NCI-H460 (cell line): ENCODE results near the gene AGPAT1. TPM values are rescaled to one million over a fixed set of nuclear protein-coding genes. Genes with fewer than 3 reads are reported as not detected.

Experiments used
- DNase-seq: peaks from one replicate; pipeline ENCODE4 v3.0.0-alpha.2; 2016; ENCODE audit warnings: low read depth; ENCODE audit errors: extremely low read depth
- small RNA-seq, 2 experiments: library from RNA; depleted of rRNA; stranded (forward); fragments of <200 nt; gene quantifications; one replicate each; pipeline ENCODE3, GENCODE V24; 2014
- total RNA-seq: library from RNA; depleted of rRNA; stranded (reverse); fragments of >200 nt; shearing (Covaris generic); gene quantifications from 2 replicates; pipeline ENCODE4 v1.2.3, GENCODE V29; 2014; rRNA removed

AGPAT1 gene
- total RNA-seq, 1 experiment from 2014 or later = 47.7 TPM

- no peak for DNase-seq
Observed at GRCh38 chr6:32127409-32127716, 48.5 kb downstream of the AGPAT1 start.

GRCh38 chr6:32126880-32127279 lies 49.0 kb downstream of the AGPAT1 start:
- no peak for DNase-seq

- no peak for DNase-seq
Observed at GRCh38 chr6:32123681-32124080, 52.2 kb downstream of the AGPAT1 start.

- no peak for DNase-seq
Observed at GRCh38 chr6:32120573-32121059, 55.3 kb downstream of the AGPAT1 start.

GRCh38 chr6:32118782-32119628 lies 56.9 kb downstream of the AGPAT1 start:
- DNase-seq = peak; percentile 73

Small RNA genes within 50 kb of the gene (small RNA-seq; reads per million reads assigned to genes)
- gene AL662884.1 = 0 reads per million in 2 experiments
- gene MIR6833 = 0 reads per million in 2 experiments

Other genes starting within 250 kb of the AGPAT1 start
- 0.20 and 0.69 TPM in 2 replicates for gene C2, start 248.4 kb downstream of the AGPAT1 start, total RNA-seq
- not detected in 2 replicates for gene CFB, start 230.0 kb downstream of the AGPAT1 start, total RNA-seq
- gene NELFE, start 217.1 kb downstream of the AGPAT1 start, total RNA-seq = 105 and 108 TPM in 2 replicates
- gene SKIC2, start 216.9 kb downstream of the AGPAT1 start, total RNA-seq = 22.1 and 24.1 TPM in 2 replicates
- 19.4 and 21.1 TPM in 2 replicates for gene DXO, start 203.9 kb downstream of the AGPAT1 start, total RNA-seq
- 0.42 and 0.81 TPM in 2 replicates for gene C4A, start 194.0 kb downstream of the AGPAT1 start, total RNA-seq
- 0.69 and 0.87 TPM in 2 replicates for gene C4B, start 161.3 kb downstream of the AGPAT1 start, total RNA-seq
- gene CYP21A2, start 137.7 kb downstream of the AGPAT1 start, total RNA-seq = not detected in 2 replicates
- 22.2 and 24.6 TPM in 2 replicates for gene TNXB, start 66.7 kb downstream of the AGPAT1 start, total RNA-seq
- gene ATF6B, start 47.8 kb downstream of the AGPAT1 start, total RNA-seq = 20.7 and 26.2 TPM in 2 replicates
- gene FKBPL, start 45.8 kb downstream of the AGPAT1 start, total RNA-seq = 4.9 and 5.7 TPM in 2 replicates
- gene PRRT1, start 24.1 kb downstream of the AGPAT1 start, total RNA-seq = 0.20 and 0.37 TPM in 2 replicates
- gene PPT2, start 21.9 kb downstream of the AGPAT1 start, total RNA-seq = 25.2 and 29.5 TPM in 2 replicates
- gene EGFL8, start 11.5 kb downstream of the AGPAT1 start, total RNA-seq = 3.7 and 6.0 TPM in 2 replicates
- 30.1 and 31.6 TPM in 2 replicates for gene RNF5, start 2.3 kb upstream of the AGPAT1 start, total RNA-seq
- 1.2 and 1.3 TPM in 2 replicates for gene AGER, start 8.2 kb upstream of the AGPAT1 start, total RNA-seq
- 9.7 and 10.7 TPM in 2 replicates for gene PBX2, start 14.1 kb upstream of the AGPAT1 start, total RNA-seq
- 0.92 and 1.4 TPM in 2 replicates for gene GPSM3, start 16.6 kb upstream of the AGPAT1 start, total RNA-seq
- gene NOTCH4, start 48.0 kb upstream of the AGPAT1 start, total RNA-seq = 1.5 and 1.7 TPM in 2 replicates
- not detected in 2 replicates for gene TSBP1, start 195.8 kb upstream of the AGPAT1 start, total RNA-seq
- gene BTNL2, start 231.1 kb upstream of the AGPAT1 start, total RNA-seq = not detected in 2 replicates